SK-N-SH (cell line): ENCODE data around the gene ZNF429.

Experiments used
- CTCF ChIP-seq: fragments of 200-600 bp; sonication (generic); IDR thresholded peaks from 2 replicates; pipeline ENCODE4 v1.6.1; 2017; ENCODE audit warnings: antibody characterized with exemption, mild to moderate bottlenecking, moderate library complexity
- JUND ChIP-seq: IDR thresholded peaks from 2 replicates; pipeline ENCODE4 v1.4.0; 2012
- NFIC ChIP-seq: IDR thresholded peaks from 2 replicates; pipeline ENCODE4 v1.4.0; 2012; ENCODE audit warnings: borderline replicate concordance
- NRF1 ChIP-seq: IDR thresholded peaks from 2 replicates; pipeline ENCODE4 v1.6.1; 2012; ENCODE audit warnings: low read depth, mild to moderate bottlenecking, low read length
- PBX3 ChIP-seq: IDR thresholded peaks from 2 replicates; pipeline ENCODE4; 2012
- TAF1 ChIP-seq: IDR thresholded peaks from 2 replicates; pipeline ENCODE4 v1.6.1; 2012; ENCODE audit warnings: low read depth, mild to moderate bottlenecking, low read length, moderate library complexity, borderline replicate concordance

GRCh38 chr19:21586311-21587116 lies 81.1 kb downstream of the ZNF429 start:
- TF ChIP-seq PBX3, result no peak
- no peak for TF ChIP-seq CTCF
- TF ChIP-seq NRF1, result no peak
- TF ChIP-seq NFIC, result no peak
- TF ChIP-seq TAF1, result no peak
- no peak for TF ChIP-seq JUND
